Vagina (tissue), 2 donors: ENCODE data around the gene GALNT9. TPM values are rescaled to one million over a fixed set of nuclear protein-coding genes. Genes with fewer than 3 reads are reported as not detected.

ENCODE experiments used
- DNase-seq, 2 donors: peaks; one replicate each; pipeline ENCODE4 v3.0.0-alpha.2; 2017; ENCODE audit errors: extremely low spot score in 2 of 2
- H3K27ac ChIP-seq: fragments of 200-600 bp; sonication (generic); one replicate; pipeline ENCODE4 v1.5.1; 2019
- H3K27me3 ChIP-seq: fragments of 200-600 bp; sonication (generic); one replicate; pipeline ENCODE4 v1.5.1; 2019
- H3K36me3 ChIP-seq, 2 donors: fragments of 200-600 bp; sonication (generic); one replicate each; pipeline ENCODE4 v1.5.1; 2017 to 2019
- H3K4me1 ChIP-seq: fragments of 200-600 bp; sonication (generic); one replicate; pipeline ENCODE4 v1.5.1; 2019
- H3K4me3 ChIP-seq, 2 donors: fragments of 200-600 bp; sonication (generic); 1 replicate in 1 of 2; 2 replicates in 1 of 2; pipeline ENCODE4 v1.5.1; 2016 to 2019
- H3K9me3 ChIP-seq: fragments of 200-600 bp; sonication (generic); one replicate; pipeline ENCODE4 v1.5.1; 2019
- POLR2A ChIP-seq, 2 donors: fragments of 450-650 bp; IDR thresholded peaks; one replicate each; pipeline ENCODE4 v1.6.1; 2017; ENCODE audit warnings: antibody characterized with exemption in 2 of 2, mild to moderate bottlenecking in 2 of 2, moderate library complexity in 2 of 2
- POLR2AphosphoS5 ChIP-seq, 2 donors: sonication (generic); formaldehyde crosslinking; IDR thresholded peaks; one replicate each; pipeline ENCODE4 v1.9.0; 2017; ENCODE audit warnings: antibody characterized with exemption in 2 of 2, mild to moderate bottlenecking in 2 of 2, low read depth in 1 of 2; ENCODE audit not compliant: insufficient read depth in 1 of 2
- intact Hi-C: fragments of 100-400 bp; cut with DNase I; formaldehyde crosslinking; loops from one replicate; pipeline ENCODE4 v1.15.1; 2023
- total RNA-seq: library from RNA; depleted of rRNA; stranded (reverse); fragments of >200 nt; gene quantifications from one replicate; pipeline ENCODE4 v1.2.3, GENCODE V29; 2016
- TF ChIP-seq, protein P1 (sequence below), 3 experiments: fragments of 450-650 bp in 2 of 3; fragments of 200-600 bp in 1 of 3; sonication (generic) in 1 of 3; IDR thresholded peaks; one replicate each; pipeline ENCODE4 v1.5.1; 2017 to 2019; ENCODE audit warnings: antibody characterized with exemption in 3 of 3, mild to moderate bottlenecking in 2 of 3, moderate library complexity in 2 of 3

GALNT9 gene
- total RNA-seq, 1 donor from 2014 or later, result 1.5 TPM

DNA sequence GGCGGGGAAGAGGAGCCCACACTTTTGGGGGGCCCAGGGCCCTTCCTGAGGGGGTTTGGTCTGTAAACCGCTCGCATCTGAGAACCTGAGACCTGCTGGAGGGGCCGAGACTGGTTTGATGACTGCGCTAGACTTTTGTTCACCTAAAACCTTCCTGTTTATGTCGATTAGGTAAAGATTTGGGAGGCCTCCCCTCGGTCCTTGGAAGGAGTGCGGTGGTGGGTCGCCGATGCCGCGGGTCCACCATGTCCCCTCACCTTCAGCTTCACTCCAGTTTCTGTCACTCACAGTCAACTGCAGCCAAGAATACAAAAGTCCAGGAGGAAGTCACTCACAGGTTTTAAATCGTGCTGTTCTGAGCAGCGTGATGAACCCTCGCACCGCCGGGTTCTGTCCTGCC is 10.5 kb upstream of the GALNT9 start:
- no peaks in the 10 kb centered on the region for H3K36me3 ChIP-seq
- intact Hi-C loops, result no loop called here
- no peak for DNase-seq
- no peak overlapping the region for H3K4me3 ChIP-seq
- TF ChIP-seq POLR2AphosphoS5 (IDR thresholded peaks at IDR 0.05; ENCODE audit: insufficient read depth in 1 of 2, low read depth in 1 of 2), result no peak
- TF ChIP-seq, protein P1, sequence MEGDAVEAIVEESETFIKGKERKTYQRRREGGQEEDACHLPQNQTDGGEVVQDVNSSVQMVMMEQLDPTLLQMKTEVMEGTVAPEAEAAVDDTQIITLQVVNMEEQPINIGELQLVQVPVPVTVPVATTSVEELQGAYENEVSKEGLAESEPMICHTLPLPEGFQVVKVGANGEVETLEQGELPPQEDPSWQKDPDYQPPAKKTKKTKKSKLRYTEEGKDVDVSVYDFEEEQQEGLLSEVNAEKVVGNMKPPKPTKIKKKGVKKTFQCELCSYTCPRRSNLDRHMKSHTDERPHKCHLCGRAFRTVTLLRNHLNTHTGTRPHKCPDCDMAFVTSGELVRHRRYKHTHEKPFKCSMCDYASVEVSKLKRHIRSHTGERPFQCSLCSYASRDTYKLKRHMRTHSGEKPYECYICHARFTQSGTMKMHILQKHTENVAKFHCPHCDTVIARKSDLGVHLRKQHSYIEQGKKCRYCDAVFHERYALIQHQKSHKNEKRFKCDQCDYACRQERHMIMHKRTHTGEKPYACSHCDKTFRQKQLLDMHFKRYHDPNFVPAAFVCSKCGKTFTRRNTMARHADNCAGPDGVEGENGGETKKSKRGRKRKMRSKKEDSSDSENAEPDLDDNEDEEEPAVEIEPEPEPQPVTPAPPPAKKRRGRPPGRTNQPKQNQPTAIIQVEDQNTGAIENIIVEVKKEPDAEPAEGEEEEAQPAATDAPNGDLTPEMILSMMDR (IDR thresholded peaks at IDR 0.05), result no peak
- no peak for TF ChIP-seq POLR2A (IDR thresholded peaks at IDR 0.05)
- no peak overlapping the region for H3K27ac ChIP-seq
- H3K4me1 ChIP-seq, result no peaks in the 10 kb centered on the region
- no peaks in the 10 kb centered on the region for H3K27me3 ChIP-seq
- H3K9me3 ChIP-seq, result no peaks in the 10 kb centered on the region

GRCh38 chr12:132338781-132339180 is 9.4 kb upstream of the GALNT9 start:
- Histone ChIP-seq H3K4me3 (no peak overlapping the region), H3K27me3 (no peaks in the 10 kb centered on the region), H3K36me3 (no peaks in the 10 kb centered on the region), H3K9me3 (no peaks in the 10 kb centered on the region), H3K27ac (no peak overlapping the region), H3K4me1 (no peaks in the 10 kb centered on the region)
- DNase-seq, result no peak
- intact Hi-C loops, result no loop called here
- TF ChIP-seq POLR2AphosphoS5 (IDR thresholded peaks at IDR 0.05; ENCODE audit: insufficient read depth in 1 of 2, low read depth in 1 of 2) (no peak), POLR2A (IDR thresholded peaks at IDR 0.05) (no peak)
- TF ChIP-seq, protein P1 (IDR thresholded peaks at IDR 0.05), result no peak

GRCh38 chr12:132338311-132338710 is 8.9 kb upstream of the GALNT9 start:
- H3K27me3 ChIP-seq, result no peaks in the 10 kb centered on the region
- no peaks in the 10 kb centered on the region for H3K9me3 ChIP-seq
- no peaks in the 10 kb centered on the region for H3K4me1 ChIP-seq
- no peak overlapping the region for H3K4me3 ChIP-seq
- TF ChIP-seq POLR2A (IDR thresholded peaks at IDR 0.05) (no peak), POLR2AphosphoS5 (IDR thresholded peaks at IDR 0.05; ENCODE audit: insufficient read depth in 1 of 2, low read depth in 1 of 2) (no peak)
- TF ChIP-seq, protein P1 (IDR thresholded peaks at IDR 0.05), result no peak
- intact Hi-C loops, result no loop called here
- no peak overlapping the region for H3K27ac ChIP-seq
- DNase-seq, result no peak
- no peaks in the 10 kb centered on the region for H3K36me3 ChIP-seq

GRCh38 chr12:132337557-132337956 is 8.2 kb upstream of the GALNT9 start:
- no peak for DNase-seq
- intact Hi-C loops, result no loop called here
- TF ChIP-seq, protein P1 (IDR thresholded peaks at IDR 0.05), result no peak
- TF ChIP-seq POLR2A (IDR thresholded peaks at IDR 0.05), result no peak
- TF ChIP-seq POLR2AphosphoS5 (IDR thresholded peaks at IDR 0.05; ENCODE audit: insufficient read depth in 1 of 2, low read depth in 1 of 2), result no peak

DNA sequence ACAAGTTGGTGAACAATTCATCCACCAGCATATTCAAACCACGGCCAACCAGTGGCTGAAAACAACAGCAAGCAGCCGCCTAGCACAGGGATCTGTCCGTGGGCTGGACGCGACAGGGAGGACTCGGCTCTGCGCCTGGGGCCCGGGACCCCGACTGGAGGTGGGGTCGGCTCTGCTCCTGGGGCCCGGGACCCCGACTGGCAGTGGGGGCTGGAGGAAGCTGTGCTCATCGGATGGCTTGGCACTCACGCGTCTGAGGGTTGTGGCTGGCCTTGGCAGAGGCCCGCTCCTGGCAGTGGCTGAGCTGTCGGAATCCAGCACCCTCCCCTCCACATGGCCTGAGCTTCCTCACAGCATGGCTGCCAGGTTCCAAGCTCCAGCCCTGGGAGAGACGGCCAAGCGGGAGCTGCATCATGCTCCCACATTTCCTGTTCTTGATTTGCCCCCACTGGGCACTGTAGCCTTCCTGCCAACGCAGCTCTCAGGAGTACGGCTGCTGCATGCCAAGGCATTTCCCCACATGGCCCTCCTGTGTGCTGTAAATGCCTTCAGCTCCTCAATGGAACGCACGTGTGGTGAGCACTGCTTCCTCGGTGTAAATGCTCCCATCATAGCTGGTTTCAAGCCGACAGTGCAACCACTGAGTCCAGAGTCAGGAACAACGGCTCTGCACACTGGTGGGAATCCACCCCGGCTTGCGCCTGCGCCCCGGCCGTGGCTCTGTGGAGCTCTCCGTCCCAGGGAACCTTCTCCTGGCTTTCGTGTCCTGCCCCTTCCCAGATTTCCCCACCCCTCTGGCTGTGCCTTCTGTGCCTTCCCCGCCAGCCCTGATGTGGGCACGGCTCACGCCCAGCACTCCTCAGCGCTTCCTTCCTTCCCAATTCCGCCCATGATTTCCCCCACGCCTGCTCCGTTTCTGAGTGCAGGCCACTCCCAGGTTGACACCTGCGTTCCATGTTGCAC is 7.3 kb upstream of the GALNT9 start:
- intact Hi-C loops, result no loop called here
- Histone ChIP-seq H3K27me3 (no peaks in the 10 kb centered on the region), H3K4me3 (no peak overlapping the region), H3K9me3 (no peaks in the 10 kb centered on the region), H3K27ac (no peak overlapping the region), H3K4me1 (no peaks in the 10 kb centered on the region), H3K36me3 (no peaks in the 10 kb centered on the region)
- TF ChIP-seq POLR2AphosphoS5 (IDR thresholded peaks at IDR 0.05; ENCODE audit: insufficient read depth in 1 of 2, low read depth in 1 of 2) (no peak), POLR2A (IDR thresholded peaks at IDR 0.05) (no peak)
- TF ChIP-seq, protein P1 (IDR thresholded peaks at IDR 0.05), result no peak
- no peak for DNase-seq

More at GRCh38 chr12:132337557-132337956, 8.2 kb upstream of the GALNT9 start:
- Histone ChIP-seq H3K9me3 (no peaks in the 10 kb centered on the region), H3K27ac (no peak overlapping the region), H3K27me3 (no peaks in the 10 kb centered on the region), H3K36me3 (no peaks in the 10 kb centered on the region), H3K4me1 (no peaks in the 10 kb centered on the region), H3K4me3 (no peak overlapping the region)
